Gastroesophageal sphincter (tissue), 3 donors: Measurements from ENCODE around the gene KCNT1.

ENCODE experiments used
- CTCF ChIP-seq, 4 experiments: fragments of 200-600 bp in 2 of 4; fragments of 450-650 bp in 2 of 4; sonication (generic) in 1 of 4; IDR thresholded peaks; one replicate each; pipeline ENCODE4 v1.5.1; 2017 to 2019; ENCODE audit warnings: antibody characterized with exemption in 4 of 4, mild to moderate bottlenecking in 2 of 4, moderate library complexity in 2 of 4
- EP300 ChIP-seq: sonication (generic); formaldehyde crosslinking; IDR thresholded peaks from one replicate; pipeline ENCODE4 v1.6.1; 2017; ENCODE audit warnings: antibody characterized with exemption, mild to moderate bottlenecking
- POLR2AphosphoS5 ChIP-seq: sonication (generic); formaldehyde crosslinking; IDR thresholded peaks from one replicate; pipeline ENCODE4 v1.6.1; 2017; ENCODE audit warnings: antibody characterized with exemption

GRCh38 chr9:135715056-135715595 lies 13.1 kb downstream of the KCNT1 start:
- TF ChIP-seq POLR2AphosphoS5 (no peak), CTCF (IDR thresholded peaks at IDR 0.05) (no peak), EP300 (no peak)
